Parathyroid adenoma (tissue), 2 donors: ENCODE measurements around the gene MYRFL.

ENCODE experiments used
- H2AFZ ChIP-seq: fragments of 300-600 bp; sonication (generic); one replicate; pipeline ENCODE4 v1.7.0; 2017; ENCODE audit warnings: antibody characterized with exemption, mild to moderate bottlenecking
- H3K27ac ChIP-seq: fragments of 300-600 bp; sonication (generic); one replicate; pipeline ENCODE4 v1.7.0; 2017
- H3K27me3 ChIP-seq: fragments of 300-600 bp; sonication (generic); one replicate; pipeline ENCODE4 v1.7.0; 2017; ENCODE audit warnings: low read length; ENCODE audit not compliant: control insufficient read depth, insufficient read depth
- H3K36me3 ChIP-seq: fragments of 300-600 bp; sonication (generic); one replicate; pipeline ENCODE4 v1.7.0; 2017; ENCODE audit warnings: low read length; ENCODE audit not compliant: control insufficient read depth, insufficient read depth
- H3K4me1 ChIP-seq: fragments of 300-600 bp; sonication (generic); one replicate; pipeline ENCODE4 v1.7.0; 2017; ENCODE audit warnings: control low read depth
- H3K4me2 ChIP-seq: fragments of 300-600 bp; sonication (generic); one replicate; pipeline ENCODE4 v1.7.0; 2017; ENCODE audit warnings: low read length
- H3K4me3 ChIP-seq: fragments of 300-600 bp; sonication (generic); one replicate; pipeline ENCODE4 v1.7.0; 2017; ENCODE audit warnings: low read depth, low read length
- H3K79me2 ChIP-seq: fragments of 300-600 bp; sonication (generic); one replicate; pipeline ENCODE4 v1.7.0; 2017; ENCODE audit warnings: control low read depth
- H3K9ac ChIP-seq: fragments of 300-600 bp; sonication (generic); one replicate; pipeline ENCODE4 v1.7.0; 2017; ENCODE audit warnings: mild to moderate bottlenecking
- H3K9me3 ChIP-seq: fragments of 300-600 bp; sonication (generic); one replicate; pipeline ENCODE4 v1.7.0; 2017; ENCODE audit warnings: low read length; ENCODE audit not compliant: control insufficient read depth
- TF ChIP-seq, protein P1 (sequence below): fragments of 300-600 bp; sonication (generic); IDR thresholded peaks from one replicate; pipeline ENCODE4 v1.7.0; 2017; ENCODE audit warnings: antibody characterized with exemption, mild to moderate bottlenecking
- donor health status: primary hyperparathyroidism.

Gene MYRFL

DNA sequence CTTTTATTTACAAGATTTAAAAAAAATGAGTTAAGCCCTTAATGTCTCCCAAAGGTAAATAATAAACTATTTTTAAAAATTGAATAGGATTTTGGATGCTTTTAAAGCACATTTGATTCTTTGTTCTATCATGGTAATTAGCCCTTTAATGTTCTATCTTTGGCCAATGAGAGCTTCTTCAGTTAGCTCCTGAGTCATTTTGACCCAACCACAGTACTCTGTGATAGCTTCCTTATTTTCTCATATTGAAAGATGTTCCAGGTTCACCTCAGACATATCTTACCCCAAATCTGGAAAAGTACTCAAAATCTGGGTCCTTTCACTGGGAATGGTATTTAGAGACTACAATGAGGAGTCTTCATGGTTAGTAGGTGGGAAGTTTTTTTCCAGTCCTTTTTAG is 98.0 kb downstream of the MYRFL start:
- no peak overlapping the region for H3K4me3 ChIP-seq
- H3K9me3 ChIP-seq, result no peaks in the 10 kb centered on the region
- no peak overlapping the region for H3K27ac ChIP-seq
- H3K4me1 ChIP-seq, result no peaks in the 10 kb centered on the region
- no peaks in the 10 kb centered on the region for H3K36me3 ChIP-seq
- H3K4me2 ChIP-seq, result no peak overlapping the region
- no peak overlapping the region for H3K9ac ChIP-seq
- no peak overlapping the region for H2AFZ ChIP-seq
- no peaks in the 10 kb centered on the region for H3K27me3 ChIP-seq
- no peaks in the 10 kb centered on the region for H3K79me2 ChIP-seq
- TF ChIP-seq, protein P1, sequence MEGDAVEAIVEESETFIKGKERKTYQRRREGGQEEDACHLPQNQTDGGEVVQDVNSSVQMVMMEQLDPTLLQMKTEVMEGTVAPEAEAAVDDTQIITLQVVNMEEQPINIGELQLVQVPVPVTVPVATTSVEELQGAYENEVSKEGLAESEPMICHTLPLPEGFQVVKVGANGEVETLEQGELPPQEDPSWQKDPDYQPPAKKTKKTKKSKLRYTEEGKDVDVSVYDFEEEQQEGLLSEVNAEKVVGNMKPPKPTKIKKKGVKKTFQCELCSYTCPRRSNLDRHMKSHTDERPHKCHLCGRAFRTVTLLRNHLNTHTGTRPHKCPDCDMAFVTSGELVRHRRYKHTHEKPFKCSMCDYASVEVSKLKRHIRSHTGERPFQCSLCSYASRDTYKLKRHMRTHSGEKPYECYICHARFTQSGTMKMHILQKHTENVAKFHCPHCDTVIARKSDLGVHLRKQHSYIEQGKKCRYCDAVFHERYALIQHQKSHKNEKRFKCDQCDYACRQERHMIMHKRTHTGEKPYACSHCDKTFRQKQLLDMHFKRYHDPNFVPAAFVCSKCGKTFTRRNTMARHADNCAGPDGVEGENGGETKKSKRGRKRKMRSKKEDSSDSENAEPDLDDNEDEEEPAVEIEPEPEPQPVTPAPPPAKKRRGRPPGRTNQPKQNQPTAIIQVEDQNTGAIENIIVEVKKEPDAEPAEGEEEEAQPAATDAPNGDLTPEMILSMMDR, result no peak

DNA sequence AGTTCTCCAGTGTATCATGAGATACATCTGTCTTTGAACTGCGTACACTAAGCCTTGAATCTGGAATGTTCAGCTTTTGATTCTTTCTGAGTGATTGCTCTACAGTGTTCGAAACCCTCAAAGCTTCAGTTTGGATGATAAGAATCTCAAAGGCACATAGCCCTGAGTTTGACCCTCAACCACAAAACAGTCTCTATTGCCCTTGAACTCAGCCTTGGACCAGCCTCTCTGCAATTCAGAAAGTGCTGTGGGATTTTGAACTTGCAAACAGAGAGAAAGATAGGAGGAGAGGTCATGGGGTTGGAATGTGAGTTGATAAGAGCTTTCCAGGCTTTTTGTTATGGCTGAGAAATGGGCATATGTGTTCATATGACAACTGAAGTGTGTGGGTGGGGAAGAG is 100.3 kb downstream of the MYRFL start:
- TF ChIP-seq, protein P1, result no peak
- Histone ChIP-seq H3K4me3 (no peak overlapping the region), H3K9me3 (no peaks in the 10 kb centered on the region), H3K27ac (no peak overlapping the region), H3K79me2 (no peaks in the 10 kb centered on the region), H3K27me3 (no peaks in the 10 kb centered on the region), H3K4me1 (no peaks in the 10 kb centered on the region), H3K9ac (no peak overlapping the region), H2AFZ (no peak overlapping the region), H3K4me2 (no peak overlapping the region), H3K36me3 (no peaks in the 10 kb centered on the region)

DNA sequence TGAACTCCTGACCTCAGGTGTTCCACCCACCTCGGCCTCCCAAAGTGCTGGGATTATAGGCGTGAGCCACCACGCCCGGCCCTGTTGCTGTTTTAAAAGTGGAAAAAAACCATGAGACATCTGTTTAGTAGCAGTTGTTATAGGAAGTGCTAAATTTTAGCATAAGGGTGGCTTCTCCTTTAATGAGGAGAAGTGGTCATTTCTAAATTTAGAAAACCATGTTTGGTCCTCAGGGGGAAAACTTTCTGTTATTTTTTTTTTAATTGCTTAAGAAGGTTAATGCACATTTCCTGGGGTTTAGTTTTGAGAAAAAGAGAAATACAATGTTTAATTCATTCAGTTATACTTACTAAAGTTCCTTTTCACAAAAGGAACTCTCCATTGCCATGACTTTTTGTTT is 102.1 kb downstream of the MYRFL start:
- Histone ChIP-seq H3K4me3 (no peak overlapping the region), H3K4me1 (no peaks in the 10 kb centered on the region), H3K9ac (no peak overlapping the region)

DNA sequence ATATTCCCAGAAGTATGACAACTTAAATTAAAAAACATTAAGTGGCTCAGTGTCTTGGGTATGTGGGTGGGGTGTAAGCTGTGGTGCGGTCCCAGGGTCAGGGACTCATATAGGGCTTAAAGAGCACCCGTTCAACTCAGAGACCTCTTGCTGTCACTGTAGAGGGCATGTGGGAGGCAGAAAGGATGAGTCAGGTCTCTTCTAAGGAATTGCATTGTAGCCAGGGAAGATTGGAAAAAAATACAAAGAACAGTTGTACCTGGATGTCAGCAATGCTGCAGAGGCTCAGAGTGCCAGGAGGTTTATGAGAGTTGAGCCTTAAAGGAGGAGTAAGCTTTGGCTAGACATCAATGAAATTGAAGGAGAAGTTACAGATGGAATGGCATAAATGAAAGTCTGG is 104.1 kb downstream of the MYRFL start:
- H3K9ac ChIP-seq, result no peak overlapping the region
- no peak overlapping the region for H2AFZ ChIP-seq
- TF ChIP-seq, protein P1, result no peak
- no peak overlapping the region for H3K4me3 ChIP-seq
- no peaks in the 10 kb centered on the region for H3K9me3 ChIP-seq
- no peaks in the 10 kb centered on the region for H3K36me3 ChIP-seq
- no peaks in the 10 kb centered on the region for H3K27me3 ChIP-seq
- no peaks in the 10 kb centered on the region for H3K79me2 ChIP-seq
- H3K4me2 ChIP-seq, result no peak overlapping the region
- no peaks in the 10 kb centered on the region for H3K4me1 ChIP-seq
- no peak overlapping the region for H3K27ac ChIP-seq

More for the DNA sequence above, 102.1 kb downstream of the MYRFL start:
- Histone ChIP-seq H3K36me3 (no peaks in the 10 kb centered on the region), H3K9me3 (no peaks in the 10 kb centered on the region), H2AFZ (no peak overlapping the region), H3K27ac (no peak overlapping the region), H3K79me2 (no peaks in the 10 kb centered on the region), H3K4me2 (no peak overlapping the region), H3K27me3 (no peaks in the 10 kb centered on the region)
- TF ChIP-seq, protein P1, result no peak

DNA sequence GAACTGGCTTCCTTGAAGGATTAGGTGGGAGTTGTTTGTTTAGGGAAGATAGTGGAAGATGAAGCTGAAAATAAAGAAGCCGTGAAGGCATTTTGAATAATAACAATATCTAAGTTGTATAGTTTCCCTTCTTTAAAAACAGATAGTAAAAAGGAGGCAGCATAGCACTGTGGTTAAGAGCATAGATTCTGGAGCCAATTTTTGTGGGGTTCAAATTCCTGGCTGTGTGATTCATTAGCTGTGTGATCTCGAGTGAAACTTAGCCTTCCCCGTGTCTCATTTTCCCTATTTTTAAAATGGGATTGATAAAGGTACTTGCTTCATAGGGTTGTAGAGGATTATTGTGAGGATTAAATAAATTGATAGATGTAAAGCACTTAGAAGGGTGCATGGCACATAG is 104.5 kb downstream of the MYRFL start:
- no peaks in the 10 kb centered on the region for H3K9me3 ChIP-seq
- no peaks in the 10 kb centered on the region for H3K4me1 ChIP-seq
- no peaks in the 10 kb centered on the region for H3K79me2 ChIP-seq
- no peak overlapping the region for H2AFZ ChIP-seq
- H3K4me2 ChIP-seq, result no peak overlapping the region
- H3K27ac ChIP-seq, result no peak overlapping the region
- H3K9ac ChIP-seq, result no peak overlapping the region
- no peaks in the 10 kb centered on the region for H3K36me3 ChIP-seq
- H3K4me3 ChIP-seq, result no peak overlapping the region
- H3K27me3 ChIP-seq, result no peaks in the 10 kb centered on the region
- TF ChIP-seq, protein P1, result no peak
